H1 (cell line): ENCODE data around the gene ATAD5. TPM values are rescaled to one million over a fixed set of nuclear protein-coding genes. Genes with fewer than 3 reads are reported as not detected.

ENCODE experiments used
- CTCF ChIA-PET: fragments of 300-600 bp; sonication (Branson Sonifier 250); formaldehyde crosslinking; loops from one replicate; lab custom pipeline; 2021; ENCODE audit not compliant: partially characterized antibody; lab: Charles Lee
- POLR2A ChIA-PET: fragments of 300-600 bp; sonication (Branson Sonifier 250); formaldehyde crosslinking; loops from one replicate; lab custom pipeline; 2021; ENCODE audit warnings: inconsistent platforms; ENCODE audit not compliant: partially characterized antibody; lab: Charles Lee
- DNase-seq, 2 experiments: peaks; one replicate each; pipeline versions ENCODE4 v3.0.0 to v3.0.0-alpha.2; 2010 to 2022; ENCODE audit warnings: low spot score in 2 of 2, low read depth in 1 of 2, mixed read lengths in 1 of 2
- FAIRE-seq: peaks from 2 replicates; lab custom pipeline; 2011; peaks lifted over from hg19 to GRCh38; lab: Jason Lieb, UNC
- H2AFZ ChIP-seq: 2 replicates; pipeline ENCODE4 v1.8.1; 2012; ENCODE audit warnings: low read length, inconsistent platforms
- H2AK5ac ChIP-seq: 2 replicates; pipeline ENCODE4 v1.6.1; 2013; ENCODE audit warnings: low read depth, low read length
- H2BK120ac ChIP-seq: replicated peaks from 2 replicates; pipeline ENCODE3; 2013; ENCODE audit warnings: low read depth, low read length, inconsistent platforms
- H2BK12ac ChIP-seq: 2 replicates; pipeline ENCODE4 v1.6.1; 2013; ENCODE audit warnings: low read depth, low read length
- H2BK15ac ChIP-seq: 2 replicates; pipeline ENCODE4 v1.6.1; 2013; ENCODE audit warnings: low read length
- H2BK20ac ChIP-seq: 2 replicates; pipeline ENCODE4 v1.6.1; 2013; ENCODE audit warnings: low read length
- H2BK5ac ChIP-seq: 2 replicates; pipeline ENCODE4 v1.6.1; 2013; ENCODE audit warnings: low read depth, low read length
- H3K14ac ChIP-seq: 2 replicates; pipeline ENCODE4 v1.6.1; 2013; ENCODE audit warnings: inconsistent platforms; ENCODE audit not compliant: insufficient read length
- H3K18ac ChIP-seq: 2 replicates; pipeline ENCODE4 v1.6.1; 2013; ENCODE audit warnings: low read length; ENCODE audit errors: extremely low read depth
- H3K23ac ChIP-seq: 2 replicates; pipeline ENCODE4 v1.6.1; 2013; ENCODE audit warnings: inconsistent platforms; ENCODE audit not compliant: insufficient read length
- H3K23me2 ChIP-seq: 2 replicates; pipeline ENCODE4 v1.6.1; 2013; ENCODE audit warnings: low read depth, low read length
- H3K27ac ChIP-seq: 2 replicates; pipeline ENCODE4 v1.6.1; 2011; ENCODE audit warnings: low read depth, low read length, inconsistent platforms
- H3K27me3 ChIP-seq, 4 experiments: replicated peaks in 1 of 4; 1 replicate in 1 of 4; 2 replicates in 3 of 4; pipeline versions ENCODE4 v1.6.1 to v1.8.1; 2011 to 2013; ENCODE audit warnings: low read length in 3 of 4, mild to moderate bottlenecking in 3 of 4, inconsistent platforms in 2 of 4, mixed read lengths in 2 of 4, moderate library complexity in 1 of 4; ENCODE audit not compliant: control insufficient read depth in 3 of 4, insufficient read depth in 3 of 4; ENCODE audit errors: extremely low read depth in 1 of 4
- H3K36me3 ChIP-seq, 4 experiments: 2 replicates each; pipeline versions ENCODE4 v1.6.1 to v1.8.1; 2011 to 2013; ENCODE audit warnings: mild to moderate bottlenecking in 4 of 4, low read length in 3 of 4, moderate library complexity in 2 of 4, control low read depth in 1 of 4, inconsistent platforms in 1 of 4; ENCODE audit not compliant: insufficient read depth in 4 of 4, control insufficient read depth in 2 of 4
- H3K4ac ChIP-seq: replicated peaks from 2 replicates; pipeline ENCODE3; 2013; ENCODE audit warnings: low read length, low read depth, mixed read lengths, inconsistent platforms; ENCODE audit not compliant: insufficient read length
- H3K4me1 ChIP-seq, 4 experiments: replicated peaks in 1 of 4; 1 replicate in 1 of 4; 2 replicates in 3 of 4; pipeline versions ENCODE4 v1.6.1 to v1.8.1; 2011 to 2013; ENCODE audit warnings: low read length in 3 of 4, inconsistent platforms in 2 of 4, mixed read lengths in 1 of 4; ENCODE audit not compliant: insufficient read depth in 4 of 4, control insufficient read depth in 3 of 4
- H3K4me2 ChIP-seq, 2 experiments: 2 replicates each; pipeline versions ENCODE4 v1.6.1 to v1.8.1; 2011 to 2013; ENCODE audit warnings: low read depth in 2 of 2, low read length in 2 of 2, control low read depth in 1 of 2, inconsistent platforms in 1 of 2, mild to moderate bottlenecking in 1 of 2; ENCODE audit not compliant: insufficient read depth in 1 of 2
- H3K4me3 ChIP-seq, 4 experiments: fragments of 200-600, 300-600 bp in 1 of 4; sonication (generic), shearing (Covaris generic), sonication (Bioruptor Twin) in 1 of 4; 2 replicates each; pipeline versions ENCODE4 v1.5.1 to v1.8.1; 2011 to 2016; ENCODE audit warnings: low read length in 4 of 4, low read depth in 3 of 4, control low read depth in 2 of 4, inconsistent platforms in 2 of 4, mild to moderate bottlenecking in 2 of 4, mixed read lengths in 1 of 4, moderate library complexity in 1 of 4; ENCODE audit not compliant: insufficient read depth in 2 of 4; ENCODE audit errors: extremely low read depth in 1 of 4
- H3K56ac ChIP-seq: replicated peaks from 2 replicates; pipeline ENCODE3; 2013; ENCODE audit warnings: low read depth, mild to moderate bottlenecking, mixed read lengths, low read length, inconsistent platforms; ENCODE audit not compliant: insufficient read length
- H3K79me1 ChIP-seq: 2 replicates; pipeline ENCODE4 v1.6.1; 2013; ENCODE audit warnings: low read depth, low read length, control low read depth
- H3K79me2 ChIP-seq, 2 experiments: 2 replicates each; pipeline versions ENCODE4 v1.6.1 to v1.8.1; 2012 to 2013; ENCODE audit warnings: low read length in 2 of 2, mild to moderate bottlenecking in 2 of 2, inconsistent platforms in 1 of 2; ENCODE audit not compliant: insufficient read depth in 2 of 2, control insufficient read depth in 1 of 2
- H3K9ac ChIP-seq, 4 experiments: replicated peaks in 1 of 4; 1 replicate in 1 of 4; 2 replicates in 3 of 4; pipeline versions ENCODE4 v1.6.1 to v1.8.1; 2011 to 2013; ENCODE audit warnings: low read depth in 3 of 4, low read length in 3 of 4, control low read depth in 2 of 4, mild to moderate bottlenecking in 2 of 4, moderate library complexity in 2 of 4, inconsistent platforms in 1 of 4; ENCODE audit errors: extremely low read depth in 1 of 4
- H3K9me3 ChIP-seq, 2 experiments: 2 replicates each; pipeline versions ENCODE4 v1.6.1 to v1.8.1; 2012 to 2013; ENCODE audit warnings: mild to moderate bottlenecking in 2 of 2, moderate library complexity in 2 of 2, control low read depth in 1 of 2, inconsistent platforms in 1 of 2, low read depth in 1 of 2, low read length in 1 of 2, mixed read lengths in 1 of 2; ENCODE audit not compliant: insufficient read depth in 2 of 2
- H4K20me1 ChIP-seq, 2 experiments: replicated peaks in 1 of 2; 2 replicates each; pipeline versions ENCODE3 to v1.8.1; 2011 to 2013; ENCODE audit warnings: inconsistent platforms in 2 of 2, low read length in 2 of 2, mild to moderate bottlenecking in 1 of 2; ENCODE audit not compliant: insufficient read depth in 2 of 2, control insufficient read depth in 1 of 2
- H4K5ac ChIP-seq: 2 replicates; pipeline ENCODE4 v1.6.1; 2013; ENCODE audit warnings: low read length, low read depth, mixed read lengths, inconsistent platforms; ENCODE audit not compliant: insufficient read length
- H4K8ac ChIP-seq: 2 replicates; pipeline ENCODE4 v1.8.0; 2013; ENCODE audit warnings: mild to moderate bottlenecking, moderate library complexity, low read length, inconsistent platforms; ENCODE audit not compliant: insufficient read depth; ENCODE audit errors: extremely low read depth
- H4K91ac ChIP-seq: replicated peaks from 2 replicates; pipeline ENCODE3; 2013; ENCODE audit warnings: low read length, mixed read lengths, inconsistent platforms; ENCODE audit not compliant: insufficient read length
- CBX5 ChIP-seq: fragments of 300-800, 300-1000 bp; sonication (generic); IDR thresholded peaks from 2 replicates; pipeline ENCODE4 v1.7.1; 2016; ENCODE audit warnings: antibody characterized with exemption, low read length, low read depth
- CHD2 ChIP-seq: IDR thresholded peaks from 2 replicates; pipeline ENCODE4 v1.6.1; 2012; ENCODE audit warnings: low read length, improper control_type of control experiment
- WGBS, 2 experiments: shearing (Covaris generic) in 1 of 2; methylation state at CpG; one replicate each; pipeline versions ENCODE4 v1.1.6 to v1.1.7; 2013 to 2015; ENCODE audit warnings: low lambda C conversion rate in 2 of 2, mixed read lengths in 2 of 2, inconsistent platforms in 1 of 2, low coverage in 1 of 2, missing lambda C conversion rate in 1 of 2; ENCODE audit not compliant: insufficient replicate concordance in 2 of 2, insufficient coverage in 1 of 2, insufficient read length in 1 of 2; ENCODE audit errors: extremely low coverage in 1 of 2, missing lambda C conversion rate in 1 of 2; 5-methylcytosine and 5-hydroxymethylcytosine counted together
- polyA plus RNA-seq, 7 experiments: library from polyadenylated mRNA; depleted of rRNA in 3 of 7; stranded (reverse) in 5 of 7; unstranded in 2 of 7; fragments of >200 nt in 5 of 7; fragments of 200-250 nt in 2 of 7; gene quantifications; 1 replicate in 5 of 7; 2 replicates in 1 of 7; 4 replicates in 1 of 7; pipeline versions ENCODE4 v1.2.1 to v1.2.3, GENCODE V29; 2011 to 2013; ENCODE audit warnings: missing spikeins in 2 of 7, mixed read lengths in 2 of 7
- total RNA-seq: library from RNA; stranded (reverse); fragmentation: NEBNext Ultra II Directional; extraction: Animal tissue kit (Norgen Biotek cat#: 25700); gene quantifications from 2 replicates; pipeline ENCODE4 v1.2.1, GENCODE V29; 2021

ATAD5 gene
- total and polyA plus RNA-seq, 2 of the 8 experiments (the other 6 are each of a cell fraction or from before 2014, with no cell fraction given), result 3.5 to 30.0 TPM

GRCh38 chr17:30858556-30859250 is 26.9 kb downstream of the ATAD5 start:
- H3K79me1 ChIP-seq, result no peaks in the 10 kb centered on the region
- ChIA-PET CTCF (no interaction called here), POLR2A (interaction anchor here (0.8 kb wide), 1 partner anchor 8 kb away, joined by 3 read pairs; no protein-coding TSS in a partner anchor)
- no peaks in the 10 kb centered on the region for H3K4me1 ChIP-seq
- no peak overlapping the region for H2BK120ac ChIP-seq
- FAIRE-seq (no peak), DNase-seq (no peak)
- H4K91ac ChIP-seq, result no peak overlapping the region
- no peak overlapping the region for H2BK15ac ChIP-seq
- no peak overlapping the region for H3K23ac ChIP-seq
- no peaks in the 10 kb centered on the region for H3K27me3 ChIP-seq
- H2BK20ac ChIP-seq, result no peak overlapping the region
- WGBS, 2 experiments, result 94% methylated on average over 9 of the region's 9 CpGs; no CpG with 5 or more reads in 1 of the 2 experiments
- H3K27ac ChIP-seq, result no peak overlapping the region
- no peaks in the 10 kb centered on the region for H3K9me3 ChIP-seq
- no peaks in the 10 kb centered on the region for H4K20me1 ChIP-seq
- H3K4ac ChIP-seq, result no peak overlapping the region
- H3K18ac ChIP-seq, result no peak overlapping the region
- H3K4me2 ChIP-seq, result no peak overlapping the region
- H3K4me3 ChIP-seq, result no peak overlapping the region
- H3K23me2 ChIP-seq, result no peaks in the 10 kb centered on the region
- H3K36me3 ChIP-seq, result peaks cover 0 to 60% (median 23%) of the 10 kb centered on the region in 4 experiments; a peak in 7 of 8 replicates
- H3K14ac ChIP-seq, result no peak overlapping the region
- no peak overlapping the region for H4K8ac ChIP-seq
- H4K5ac ChIP-seq, result no peak overlapping the region
- no peak overlapping the region for H3K56ac ChIP-seq
- no peaks in the 10 kb centered on the region for H3K79me2 ChIP-seq
- no peak overlapping the region for H2BK12ac ChIP-seq
- H2BK5ac ChIP-seq, result no peak overlapping the region
- no peak overlapping the region for H2AK5ac ChIP-seq
- no peak overlapping the region for H2AFZ ChIP-seq
- no peak overlapping the region for H3K9ac ChIP-seq
- TF ChIP-seq CHD2, result no peak
- TF ChIP-seq CBX5, result no peak
